Endothelial cell of umbilical vein (primary cell): ENCODE data around the gene ZNF22. TPM values are rescaled to one million over a fixed set of nuclear protein-coding genes. Genes with fewer than 3 reads are reported as not detected.

Experiments
- BruUV-seq: library from RNA; stranded (reverse); fragments of 400-500 nt; replicated peaks from 2 replicates; lab custom pipeline; 2021; lab: Mats Ljungman, UMichigan
- CTCF ChIA-PET: fragments of 300-600, 350-600 bp; sonication (Branson Sonifier 250); formaldehyde crosslinking; loops from one replicate; lab custom pipeline; 2021; ENCODE audit warnings: antibody characterized with exemption, inconsistent platforms; lab: Charles Lee
- POLR2A ChIA-PET: fragments of 300-600, 350-600 bp; sonication (Branson Sonifier 250); formaldehyde crosslinking; loops from one replicate; lab custom pipeline; 2021; ENCODE audit warnings: antibody characterized with exemption, inconsistent platforms; lab: Charles Lee
- DNase-seq: peaks from one replicate; pipeline ENCODE4 v3.0.0-alpha.2; 2011; ENCODE audit warnings: low read depth, low spot score
- FAIRE-seq: peaks from 2 replicates; lab custom pipeline; 2011; peaks lifted over from hg19 to GRCh38; lab: Jason Lieb, UNC
- H2AFZ ChIP-seq: 2 replicates; pipeline ENCODE4 v1.6.0; 2012; ENCODE audit warnings: low read depth, low read length, control low read depth, inconsistent platforms
- H3K27ac ChIP-seq: 2 replicates; pipeline ENCODE4 v1.5.1; 2011; ENCODE audit warnings: low read depth, mild to moderate bottlenecking, control low read depth, low read length, moderate library complexity; ENCODE audit not compliant: insufficient read depth
- H3K27me3 ChIP-seq, 2 experiments: 2 replicates each; pipeline versions ENCODE4 v1.6.0 to v1.6.1; 2011; ENCODE audit warnings: low read length in 2 of 2, mixed read lengths in 1 of 2; ENCODE audit not compliant: control insufficient read depth in 2 of 2, insufficient read depth in 2 of 2
- H3K36me3 ChIP-seq, 2 experiments: 2 replicates in 1 of 2; 3 replicates in 1 of 2; pipeline ENCODE4 v1.5.1; 2011; ENCODE audit warnings: low read length in 2 of 2, mild to moderate bottlenecking in 1 of 2, moderate library complexity in 1 of 2; ENCODE audit not compliant: control insufficient read depth in 2 of 2, insufficient read depth in 2 of 2; ENCODE audit errors: extremely low read depth in 1 of 2
- H3K4me1 ChIP-seq: 3 replicates; pipeline ENCODE4 v1.5.1; 2011; ENCODE audit warnings: mild to moderate bottlenecking, low read length; ENCODE audit not compliant: control insufficient read depth, insufficient read depth; ENCODE audit errors: extremely low read depth
- H3K4me2 ChIP-seq: 2 replicates; pipeline ENCODE4 v1.6.1; 2011; ENCODE audit warnings: low read length, control low read depth, mixed read lengths; ENCODE audit not compliant: insufficient read depth
- H3K4me3 ChIP-seq, 3 experiments: fragments of 200-600 bp in 1 of 3; sonication (generic), shearing (Covaris generic) in 1 of 3; replicated peaks in 1 of 3; 2 replicates each; pipeline ENCODE4 v1.5.1; 2011 to 2016; ENCODE audit warnings: control low read depth in 3 of 3, low read length in 3 of 3, mild to moderate bottlenecking in 2 of 3, inconsistent platforms in 1 of 3, low read depth in 1 of 3, moderate library complexity in 1 of 3; ENCODE audit not compliant: insufficient read depth in 1 of 3
- H3K79me2 ChIP-seq: 2 replicates; pipeline ENCODE4 v1.6.0; 2012; ENCODE audit warnings: low read length, inconsistent platforms; ENCODE audit not compliant: control insufficient read depth, insufficient read depth
- H3K9ac ChIP-seq: replicated peaks from 2 replicates; pipeline ENCODE3; 2011; ENCODE audit warnings: low read length, control low read depth; ENCODE audit not compliant: insufficient read depth; ENCODE audit errors: extremely low read depth
- H3K9me1 ChIP-seq: replicated peaks from 3 replicates; pipeline ENCODE4 v1.6.0; 2011; ENCODE audit warnings: mild to moderate bottlenecking, low read length; ENCODE audit not compliant: control insufficient read depth, insufficient read depth; ENCODE audit errors: extremely low read depth
- H3K9me3 ChIP-seq: replicated peaks from 2 replicates; pipeline ENCODE4 v1.5.1; 2012; ENCODE audit warnings: low read length, inconsistent platforms; ENCODE audit not compliant: control insufficient read depth, insufficient read depth
- H4K20me1 ChIP-seq: replicated peaks from 2 replicates; pipeline ENCODE3; 2011; ENCODE audit warnings: mild to moderate bottlenecking, low read length; ENCODE audit not compliant: control insufficient read depth, insufficient read depth; ENCODE audit errors: extremely low read depth
- EZH2 ChIP-seq: IDR thresholded peaks from 2 replicates; pipeline ENCODE4 v1.6.1; 2012; ENCODE audit warnings: borderline replicate concordance, low read depth, mild to moderate bottlenecking, moderate library complexity, low read length, inconsistent platforms; ENCODE audit not compliant: severe bottlenecking
- FOS ChIP-seq: IDR thresholded peaks from 2 replicates; pipeline ENCODE4 v1.6.1; 2011; ENCODE audit warnings: mild to moderate bottlenecking, low read length, moderate library complexity, borderline replicate concordance; ENCODE audit not compliant: insufficient read depth
- GATA2 ChIP-seq: IDR thresholded peaks from 2 replicates; pipeline ENCODE4 v1.7.0; 2011; ENCODE audit warnings: low read depth, mild to moderate bottlenecking, moderate library complexity, mixed read lengths, low read length; ENCODE audit not compliant: insufficient read length, insufficient read depth
- JUN ChIP-seq: IDR thresholded peaks from 2 replicates; pipeline ENCODE4 v1.6.1; 2011; ENCODE audit warnings: borderline replicate concordance, low read depth; ENCODE audit not compliant: insufficient read length, insufficient read depth
- MYC ChIP-seq: IDR thresholded peaks from one replicate; pipeline ENCODE4 v1.6.1; 2011; ENCODE audit warnings: mild to moderate bottlenecking, low read depth, low read length
- POLR2A ChIP-seq: IDR thresholded peaks from 2 replicates; pipeline ENCODE4 v1.6.1; 2012; ENCODE audit warnings: low read depth, mild to moderate bottlenecking, control low read depth, low read length
- POLR2AphosphoS5 ChIP-seq: IDR thresholded peaks from 2 replicates; pipeline ENCODE4 v1.6.1; 2012; ENCODE audit warnings: low read depth, mild to moderate bottlenecking, control low read depth, low read length, moderate library complexity; ENCODE audit not compliant: insufficient read depth
- dilution Hi-C: fragments of 300-500 bp; cut with MboI; formaldehyde crosslinking; loops from one replicate; pipeline ENCODE4 v1.15.0; 2019; ENCODE audit warnings: low sequenced_read_pairs; ENCODE audit not compliant: extremely low pct_ligation_motif_present
- intact Hi-C: fragments of 100-400 bp; cut with micrococcal nuclease; formaldehyde crosslinking; loops from one replicate; pipeline ENCODE4 v1.10.0; 2022
- polyA plus RNA-seq, 4 experiments: library from polyadenylated mRNA; depleted of rRNA in 3 of 4; stranded (reverse) in 3 of 4; unstranded in 1 of 4; fragments of >200 nt; gene quantifications; 2 replicates each; pipeline versions ENCODE4 v1.2.1 to v1.2.3, GENCODE V29; 2011 to 2012; ENCODE audit warnings: missing spikeins in 1 of 4
- total RNA-seq: library from RNA; stranded (reverse); gene quantifications from 2 replicates; pipeline ENCODE4 v1.2.3, GENCODE V29; 2021
- TF ChIP-seq, protein P1 (sequence below): IDR thresholded peaks from 2 replicates; pipeline ENCODE4 v1.6.1; 2011; ENCODE audit not compliant: insufficient read depth, insufficient read length
- TF ChIP-seq, protein P2 (sequence below), 2 donors: IDR thresholded peaks; 1 replicate in 1 of 2; 2 replicates in 1 of 2; pipeline ENCODE4 v1.5.1; 2011; ENCODE audit warnings: low read length in 2 of 2, mild to moderate bottlenecking in 2 of 2, moderate library complexity in 2 of 2, control low read depth in 1 of 2, inconsistent platforms in 1 of 2, low read depth in 1 of 2; ENCODE audit not compliant: insufficient read depth in 1 of 2; ENCODE audit errors: extremely low read depth in 1 of 2

Gene ZNF22
- total and polyA plus RNA-seq, 2 donors (not counting 3 experiments of a cell fraction or from before 2014, with no cell fraction given), result 21.0 to 48.7 TPM

DNA sequence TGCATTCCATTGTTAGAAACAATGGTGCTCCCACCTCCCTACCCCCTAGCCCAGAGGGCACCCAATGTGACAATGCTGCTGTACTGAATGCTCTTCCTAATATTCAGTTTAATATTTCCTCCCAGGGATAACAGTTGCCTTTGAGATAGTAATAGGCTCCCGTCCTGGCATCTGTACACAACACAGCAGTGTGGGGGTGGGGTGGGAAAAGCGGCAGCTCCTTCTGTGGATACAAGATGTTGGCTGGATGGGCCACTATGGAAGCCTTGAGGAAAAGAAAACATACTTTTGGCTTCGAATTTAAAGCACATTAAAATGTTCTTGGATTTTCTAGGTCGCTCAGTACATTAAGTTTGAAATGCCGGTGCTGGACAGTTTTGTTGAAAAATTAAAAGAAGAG is 9.2 kb upstream of the ZNF22 start:
- Histone ChIP-seq H3K27me3 (no peaks in the 10 kb centered on the region), H3K9ac (no peak overlapping the region), H3K9me3 (no peaks in the 10 kb centered on the region), H3K79me2 (no peaks in the 10 kb centered on the region), H3K36me3 (no peaks in the 10 kb centered on the region), H3K4me1 (peaks cover 12% of the 10 kb centered on the region), H4K20me1 (no peaks in the 10 kb centered on the region), H2AFZ (no peak overlapping the region), H3K27ac (no peak overlapping the region), H3K9me1 (no peaks in the 10 kb centered on the region), H3K4me3 (no peak overlapping the region), H3K4me2 (no peak overlapping the region)
- TF ChIP-seq EZH2, result no peak
- TF ChIP-seq, protein P1, sequence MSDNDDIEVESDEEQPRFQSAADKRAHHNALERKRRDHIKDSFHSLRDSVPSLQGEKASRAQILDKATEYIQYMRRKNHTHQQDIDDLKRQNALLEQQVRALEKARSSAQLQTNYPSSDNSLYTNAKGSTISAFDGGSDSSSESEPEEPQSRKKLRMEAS, result no peak
- no peak for TF ChIP-seq MYC
- no peak for TF ChIP-seq POLR2AphosphoS5
- TF ChIP-seq GATA2, result no peak
- TF ChIP-seq, protein P2, sequence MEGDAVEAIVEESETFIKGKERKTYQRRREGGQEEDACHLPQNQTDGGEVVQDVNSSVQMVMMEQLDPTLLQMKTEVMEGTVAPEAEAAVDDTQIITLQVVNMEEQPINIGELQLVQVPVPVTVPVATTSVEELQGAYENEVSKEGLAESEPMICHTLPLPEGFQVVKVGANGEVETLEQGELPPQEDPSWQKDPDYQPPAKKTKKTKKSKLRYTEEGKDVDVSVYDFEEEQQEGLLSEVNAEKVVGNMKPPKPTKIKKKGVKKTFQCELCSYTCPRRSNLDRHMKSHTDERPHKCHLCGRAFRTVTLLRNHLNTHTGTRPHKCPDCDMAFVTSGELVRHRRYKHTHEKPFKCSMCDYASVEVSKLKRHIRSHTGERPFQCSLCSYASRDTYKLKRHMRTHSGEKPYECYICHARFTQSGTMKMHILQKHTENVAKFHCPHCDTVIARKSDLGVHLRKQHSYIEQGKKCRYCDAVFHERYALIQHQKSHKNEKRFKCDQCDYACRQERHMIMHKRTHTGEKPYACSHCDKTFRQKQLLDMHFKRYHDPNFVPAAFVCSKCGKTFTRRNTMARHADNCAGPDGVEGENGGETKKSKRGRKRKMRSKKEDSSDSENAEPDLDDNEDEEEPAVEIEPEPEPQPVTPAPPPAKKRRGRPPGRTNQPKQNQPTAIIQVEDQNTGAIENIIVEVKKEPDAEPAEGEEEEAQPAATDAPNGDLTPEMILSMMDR (IDR thresholded peaks at IDR 0.05; ENCODE audit: extremely low read depth in 1 of 2, insufficient read depth in 1 of 2, low read depth in 1 of 2, low read length in 2 of 2), result no peak
- TF ChIP-seq POLR2A, result no peak
- no peak for TF ChIP-seq JUN
- TF ChIP-seq FOS, result no peak
- ChIA-PET POLR2A (interaction anchor here (1.2 kb wide), 1 partner anchor 10 kb away, joined by 3 read pairs; no protein-coding TSS in a partner anchor), CTCF (interaction anchor here (1.0 to 4.3 kb wide), 3 partner anchors 9 to 59 kb away, joined by 3 to 30 read pairs (median 4); partner anchors contain the start of gene ZNF22)
- DNase-seq (no peak), FAIRE-seq (peak; percentile 57)
- BruUV-seq, result no TSS peak
- intact Hi-C loops, result no loop called here
- dilution Hi-C loops, result no loop called here
